NCI-H510A treated with DMSO at 0.1 percent for 48 hours (cell line): Measurements from ENCODE around the gene PSMB3.
A peak's percentile ranks its signal among the peaks of the same experiment; 100 is the strongest.

Experiments used
- DNase-seq: peaks from one replicate; lab custom pipeline; 2025; lab: John Stamatoyannopoulos, UW

PSMB3 gene

DNA sequence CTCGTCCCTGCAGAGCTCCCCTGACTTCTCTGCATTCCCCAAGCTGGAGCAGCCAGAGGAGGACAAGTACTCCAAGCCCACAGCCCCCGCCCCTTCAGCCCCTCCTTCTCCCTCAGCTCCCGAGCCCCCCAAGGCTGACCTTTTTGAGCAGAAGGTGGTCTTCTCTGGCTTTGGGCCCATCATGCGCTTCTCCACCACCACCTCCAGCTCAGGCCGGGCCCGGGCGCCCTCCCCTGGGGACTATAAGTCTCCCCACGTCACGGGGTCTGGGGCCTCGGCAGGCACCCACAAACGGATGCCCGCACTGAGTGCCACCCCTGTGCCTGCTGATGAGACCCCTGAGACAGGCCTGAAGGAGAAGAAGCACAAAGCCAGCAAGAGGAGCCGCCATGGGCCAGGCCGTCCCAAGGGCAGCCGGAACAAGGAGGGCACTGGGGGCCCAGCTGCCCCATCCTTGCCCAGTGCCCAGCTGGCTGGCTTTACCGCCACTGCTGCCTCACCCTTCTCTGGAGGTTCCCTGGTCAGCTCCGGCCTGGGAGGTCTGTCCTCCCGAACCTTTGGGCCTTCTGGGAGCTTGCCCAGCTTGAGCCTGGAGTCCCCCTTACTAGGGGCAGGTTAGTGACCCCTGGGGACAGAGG is 36.1 kb upstream of the PSMB3 start:
- no peak for DNase-seq

DNA sequence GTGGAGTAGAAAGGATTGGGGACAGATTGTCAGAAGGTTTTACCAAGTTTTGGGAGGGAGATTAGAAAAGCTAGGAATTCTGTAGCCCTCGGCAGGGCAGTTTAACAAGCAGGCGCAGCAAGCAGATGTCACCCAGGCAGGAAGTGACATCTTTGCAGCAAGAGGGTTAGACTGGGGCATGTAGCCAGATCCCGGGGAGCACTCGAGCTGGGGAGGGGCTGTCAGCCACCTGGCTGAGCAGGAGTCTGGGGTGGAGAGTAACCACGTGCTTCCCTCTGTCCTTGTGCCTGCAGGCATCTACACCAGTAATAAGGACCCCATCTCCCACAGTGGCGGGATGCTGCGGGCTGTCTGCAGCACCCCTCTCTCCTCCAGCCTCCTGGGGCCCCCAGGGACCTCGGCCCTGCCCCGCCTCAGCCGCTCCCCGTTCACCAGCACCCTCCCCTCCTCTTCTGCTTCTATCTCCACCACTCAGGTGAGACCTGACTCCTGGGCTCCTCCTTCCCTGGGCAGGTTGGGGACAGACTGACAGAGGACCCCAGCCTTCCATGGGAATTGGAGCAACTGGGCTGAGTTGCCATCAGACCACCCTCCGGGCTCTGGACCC is 35.3 kb upstream of the PSMB3 start:
- no peak for DNase-seq

DNA sequence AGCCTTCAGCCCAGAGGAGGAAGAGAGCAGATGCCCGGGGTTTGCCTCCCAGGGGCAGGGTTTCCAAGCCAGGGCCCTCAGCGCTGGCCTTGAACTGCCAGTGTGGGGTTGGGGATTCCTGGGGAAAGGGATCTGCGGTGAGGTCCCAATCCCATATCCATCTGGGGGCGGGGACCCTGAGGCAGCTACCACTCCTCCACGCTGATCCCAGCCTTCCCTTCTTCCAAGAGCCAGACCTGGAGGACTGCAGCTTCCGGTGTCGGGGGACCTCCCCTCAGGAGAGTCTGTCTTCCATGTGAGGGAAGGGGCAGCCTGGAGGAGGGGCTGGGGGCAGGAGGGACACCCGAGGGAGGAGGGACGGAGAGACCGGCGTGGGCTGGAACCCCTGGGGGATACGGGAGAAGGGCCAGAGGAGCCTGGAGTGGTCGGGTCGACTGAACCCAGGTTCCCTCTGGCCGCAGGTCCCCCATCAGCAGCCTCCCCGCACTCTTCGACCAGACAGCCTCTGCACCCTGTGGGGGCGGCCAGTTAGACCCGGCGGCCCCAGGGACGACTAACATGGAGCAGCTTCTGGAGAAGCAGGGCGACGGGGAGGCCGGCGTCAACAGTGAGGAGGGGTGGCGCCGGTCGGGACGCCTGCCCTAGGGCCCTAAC is 33.1 kb upstream of the PSMB3 start:
- no peak for DNase-seq

DNA sequence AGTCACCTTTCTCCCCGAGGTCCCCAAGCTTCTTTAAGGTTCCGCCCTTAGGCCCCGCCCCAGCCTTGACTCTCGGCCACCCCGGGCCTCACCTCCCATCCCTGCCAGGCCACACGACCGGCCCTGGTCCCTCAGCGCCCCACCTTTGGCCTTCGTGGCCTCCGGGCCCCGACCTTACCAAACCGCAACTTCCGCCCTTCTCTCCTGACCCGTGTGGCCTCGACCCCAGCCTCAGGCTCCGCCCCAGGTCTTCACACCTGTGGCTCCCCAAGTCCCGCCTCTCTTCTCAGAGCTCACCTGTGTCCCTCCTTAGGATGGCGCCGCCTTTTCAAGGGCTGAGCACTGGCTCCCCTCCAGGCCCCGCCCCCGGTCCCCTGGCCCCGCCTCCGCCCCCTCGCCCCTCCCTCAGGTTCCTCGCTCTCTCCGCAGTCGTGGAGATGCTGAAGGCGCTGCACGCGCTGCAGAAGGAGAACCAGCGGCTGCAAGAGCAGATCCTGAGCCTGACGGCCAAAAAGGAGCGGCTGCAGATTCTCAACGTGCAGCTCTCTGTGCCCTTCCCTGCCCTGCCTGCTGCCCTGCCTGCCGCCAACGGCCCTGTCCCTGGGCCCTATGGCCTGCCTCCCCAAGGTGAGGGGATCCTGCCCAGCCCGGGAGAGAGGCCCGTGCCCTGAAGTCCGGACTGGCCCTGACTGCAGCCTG is 32.4 kb upstream of the PSMB3 start:
- no peak for DNase-seq

DNA sequence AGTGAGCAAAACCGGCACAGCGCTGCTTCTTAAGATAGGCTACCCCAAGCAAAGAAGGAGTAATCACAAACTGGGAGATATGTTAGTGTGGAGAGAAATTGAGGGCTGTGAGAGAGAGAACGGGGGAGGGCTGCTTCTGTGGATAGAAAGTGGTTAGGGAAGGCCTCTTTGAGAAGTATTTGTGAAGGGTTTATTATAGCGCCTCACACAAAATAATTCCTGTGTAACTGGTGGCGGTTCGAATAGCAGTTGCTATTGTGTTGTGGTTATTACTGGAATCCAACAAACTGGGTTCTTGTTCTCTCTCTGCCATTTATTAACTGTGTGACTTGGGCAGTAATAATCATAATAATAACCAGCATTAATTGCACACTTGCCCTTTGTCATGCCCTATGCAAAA is 31.6 kb upstream of the PSMB3 start:
- no peak for DNase-seq

DNA sequence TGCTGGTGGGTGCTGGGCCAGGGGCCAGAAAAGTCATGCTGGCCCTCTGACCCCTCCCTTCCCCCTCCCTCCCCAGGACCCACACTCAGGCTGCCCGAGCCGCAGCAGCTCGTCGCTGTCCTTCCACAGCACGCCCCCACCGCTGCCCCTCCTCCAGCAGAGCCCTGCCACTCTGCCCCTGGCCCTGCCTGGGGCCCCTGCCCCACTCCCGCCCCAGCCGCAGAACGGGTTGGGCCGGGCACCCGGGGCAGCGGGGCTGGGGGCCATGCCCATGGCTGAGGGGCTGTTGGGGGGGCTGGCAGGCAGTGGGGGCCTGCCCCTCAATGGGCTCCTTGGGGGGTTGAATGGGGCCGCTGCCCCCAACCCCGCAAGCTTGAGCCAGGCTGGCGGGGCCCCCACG is 30.7 kb upstream of the PSMB3 start:
- DNase-seq = no peak

DNA sequence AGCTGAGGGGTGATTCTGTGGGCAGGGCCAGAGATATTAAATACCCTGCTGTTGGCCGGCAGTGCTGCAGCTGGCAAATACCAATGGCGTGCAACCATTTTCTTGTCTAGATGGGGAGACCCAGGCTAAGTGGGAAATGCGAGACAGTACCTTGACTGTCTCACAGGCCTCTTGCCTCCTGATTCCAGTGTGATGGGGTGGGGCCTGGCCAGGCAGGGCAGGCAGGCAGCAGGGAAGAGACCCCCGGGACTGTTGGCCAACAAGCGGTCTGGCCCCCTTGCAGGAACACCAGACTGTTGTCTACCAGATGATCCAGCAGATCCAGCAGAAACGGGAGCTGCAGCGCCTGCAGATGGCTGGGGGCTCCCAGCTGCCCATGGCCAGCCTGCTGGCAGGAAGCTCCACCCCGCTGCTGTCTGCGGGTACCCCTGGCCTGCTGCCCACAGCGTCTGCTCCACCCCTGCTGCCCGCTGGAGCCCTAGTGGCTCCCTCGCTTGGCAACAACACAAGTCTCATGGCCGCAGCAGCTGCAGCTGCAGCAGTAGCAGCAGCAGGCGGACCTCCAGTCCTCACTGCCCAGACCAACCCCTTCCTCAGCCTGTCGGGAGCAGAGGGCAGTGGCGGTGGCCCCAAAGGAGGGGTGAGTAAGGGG is 28.1 kb upstream of the PSMB3 start:
- DNase-seq = peak; percentile 78

DNA sequence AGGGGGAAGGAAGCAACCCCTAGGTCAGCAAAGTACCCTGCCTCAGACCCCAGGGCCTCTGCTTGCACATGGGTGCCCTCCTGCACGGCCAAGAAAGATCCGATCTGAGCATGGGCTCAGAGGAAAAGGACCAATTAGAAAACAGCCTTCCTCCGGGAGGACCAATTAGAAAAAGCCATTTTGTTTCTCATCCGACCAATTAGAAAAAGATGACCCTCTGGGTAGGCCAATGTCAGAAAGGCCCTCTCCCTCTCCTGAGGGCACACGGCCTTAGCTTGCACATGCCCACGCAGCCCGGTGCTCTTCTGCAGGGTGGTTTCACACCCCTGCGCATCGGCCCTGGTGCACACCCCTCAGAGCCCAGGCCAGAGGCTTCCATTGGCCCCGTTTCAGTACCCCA is 27.5 kb upstream of the PSMB3 start:
- peak; percentile 49 for DNase-seq

DNA sequence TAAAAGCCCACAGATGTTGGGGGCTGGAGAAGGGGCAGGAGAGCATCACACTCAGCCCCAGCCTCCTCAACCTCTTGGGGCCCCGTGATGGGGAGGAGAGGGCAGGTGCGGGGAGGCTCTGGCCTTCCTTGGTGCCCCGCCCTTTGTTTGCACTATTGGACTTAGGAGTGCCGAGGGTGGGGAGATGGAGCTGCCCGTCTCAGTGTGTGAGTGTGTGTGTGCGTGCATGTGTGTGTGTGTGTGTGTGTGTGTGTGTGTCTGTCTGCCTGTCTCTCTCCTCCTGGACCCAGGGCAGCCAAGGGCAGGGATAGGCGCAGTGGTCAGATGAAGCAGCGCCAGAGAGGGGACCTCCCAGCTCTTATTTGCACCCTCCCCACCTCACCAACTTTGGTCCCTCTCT is 26.4 kb upstream of the PSMB3 start:
- DNase-seq = peak; percentile 29

DNA sequence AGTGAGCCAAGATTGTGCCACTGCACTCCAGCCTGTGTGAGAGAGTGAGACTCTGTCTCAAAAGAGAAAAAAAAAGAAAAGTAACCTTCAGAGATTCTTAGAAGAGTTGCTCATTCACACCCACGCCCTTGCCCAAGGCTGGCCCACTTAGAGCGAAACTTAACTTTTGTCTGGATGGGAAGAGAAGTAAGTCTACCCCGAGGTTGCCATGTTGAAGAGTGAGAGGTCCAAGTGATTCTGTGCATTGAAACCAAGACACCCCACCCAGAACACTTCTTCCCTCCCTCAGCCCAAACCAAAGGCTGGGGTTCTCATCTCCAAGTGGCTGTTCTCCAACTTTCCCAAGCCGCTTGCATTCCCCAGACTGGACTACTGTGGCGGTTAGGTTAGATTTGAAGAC is 24.8 kb upstream of the PSMB3 start:
- no peak for DNase-seq

DNA sequence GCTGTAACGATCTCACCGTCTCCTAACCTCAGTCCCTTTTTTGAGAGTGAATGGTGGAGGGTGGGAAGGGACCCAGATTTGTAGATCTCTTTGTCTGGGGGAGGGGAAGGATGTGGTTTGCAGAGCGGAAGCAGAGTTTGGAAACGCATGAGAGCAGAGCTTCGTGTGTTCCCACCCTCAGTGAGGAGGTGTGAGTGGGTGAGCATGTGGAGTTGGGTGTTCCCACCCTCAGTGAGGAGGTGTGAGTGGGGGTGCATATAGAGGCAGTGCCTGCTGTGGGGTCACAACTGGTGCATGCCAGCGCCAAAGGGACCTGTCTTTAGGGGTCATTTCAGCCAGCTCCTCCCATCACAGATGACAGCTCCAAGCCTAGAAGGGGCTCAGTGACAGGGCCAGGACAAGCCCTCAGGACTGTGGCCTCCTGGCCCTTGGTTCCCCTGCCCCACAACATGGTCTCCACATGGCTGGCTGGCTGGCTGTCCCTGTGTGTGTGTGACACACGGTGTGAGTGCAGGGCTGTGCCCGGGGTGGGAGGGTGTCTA is 24.2 kb upstream of the PSMB3 start:
- DNase-seq = no peak

DNA sequence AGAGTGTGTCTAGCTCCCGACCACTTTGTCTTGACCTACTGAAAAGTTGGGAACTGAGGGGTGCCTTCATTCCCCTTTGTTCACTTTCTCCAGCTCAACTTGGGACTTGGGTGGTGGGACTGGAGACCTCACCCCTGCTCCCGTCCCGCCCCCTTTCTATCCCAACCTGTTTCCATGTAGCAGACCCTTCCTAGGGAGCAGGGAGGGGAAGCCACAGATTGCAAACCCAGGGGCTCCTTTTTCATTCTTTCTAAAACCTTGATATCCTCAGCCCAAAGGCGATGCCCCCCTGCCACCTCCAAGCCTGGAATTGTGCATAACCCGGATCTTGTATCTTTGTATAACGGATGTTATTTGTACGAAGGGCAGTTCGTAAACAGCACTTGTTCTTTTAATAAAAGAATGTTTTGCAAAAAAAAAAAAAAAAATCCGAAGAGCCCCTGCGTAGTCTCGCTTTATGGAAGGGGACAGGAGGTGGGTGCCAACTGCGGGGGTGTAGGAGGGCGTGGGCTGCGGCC is 23.1 kb upstream of the PSMB3 start:
- no peak for DNase-seq

DNA sequence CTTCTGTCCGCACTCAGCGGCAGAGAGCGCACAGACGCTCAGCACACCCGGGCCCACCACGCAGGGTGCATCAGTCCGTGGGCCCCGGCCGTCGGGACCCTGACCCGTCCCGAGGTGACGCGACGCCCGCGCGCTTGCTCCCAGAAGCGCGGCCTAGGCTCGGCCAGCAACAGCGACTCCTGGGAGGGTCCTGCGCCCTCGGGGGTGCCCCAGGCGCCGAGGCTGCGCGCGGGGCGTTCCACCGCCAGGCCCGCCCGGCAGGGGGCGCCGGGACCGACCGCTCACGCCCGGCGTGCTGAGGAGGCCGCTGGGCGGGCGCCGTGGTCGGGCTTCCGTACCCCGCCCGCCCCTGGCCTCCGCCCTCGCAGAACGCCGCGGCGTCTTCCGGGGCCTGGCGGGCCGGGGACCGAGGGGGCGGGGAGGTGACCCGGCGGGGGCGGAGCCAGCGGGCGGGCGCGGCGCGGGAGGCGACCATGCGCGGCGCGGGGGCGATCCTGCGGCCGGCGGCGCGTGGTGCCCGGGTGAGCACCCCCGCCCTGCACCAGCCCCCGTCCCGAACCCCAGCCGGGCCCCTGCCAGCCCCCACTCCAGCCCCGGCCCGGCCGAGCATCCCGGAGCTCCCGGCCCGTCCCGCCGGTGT is 22.5 kb upstream of the PSMB3 start, which contains the start of gene CISD3:
Gene CISD3 (plus strand): TSS at position 456 of the 640 bp plus-strand sequence. CDS start 18 bp downstream, at position 474.
- DNase-seq = peak; percentile 85

DNA sequence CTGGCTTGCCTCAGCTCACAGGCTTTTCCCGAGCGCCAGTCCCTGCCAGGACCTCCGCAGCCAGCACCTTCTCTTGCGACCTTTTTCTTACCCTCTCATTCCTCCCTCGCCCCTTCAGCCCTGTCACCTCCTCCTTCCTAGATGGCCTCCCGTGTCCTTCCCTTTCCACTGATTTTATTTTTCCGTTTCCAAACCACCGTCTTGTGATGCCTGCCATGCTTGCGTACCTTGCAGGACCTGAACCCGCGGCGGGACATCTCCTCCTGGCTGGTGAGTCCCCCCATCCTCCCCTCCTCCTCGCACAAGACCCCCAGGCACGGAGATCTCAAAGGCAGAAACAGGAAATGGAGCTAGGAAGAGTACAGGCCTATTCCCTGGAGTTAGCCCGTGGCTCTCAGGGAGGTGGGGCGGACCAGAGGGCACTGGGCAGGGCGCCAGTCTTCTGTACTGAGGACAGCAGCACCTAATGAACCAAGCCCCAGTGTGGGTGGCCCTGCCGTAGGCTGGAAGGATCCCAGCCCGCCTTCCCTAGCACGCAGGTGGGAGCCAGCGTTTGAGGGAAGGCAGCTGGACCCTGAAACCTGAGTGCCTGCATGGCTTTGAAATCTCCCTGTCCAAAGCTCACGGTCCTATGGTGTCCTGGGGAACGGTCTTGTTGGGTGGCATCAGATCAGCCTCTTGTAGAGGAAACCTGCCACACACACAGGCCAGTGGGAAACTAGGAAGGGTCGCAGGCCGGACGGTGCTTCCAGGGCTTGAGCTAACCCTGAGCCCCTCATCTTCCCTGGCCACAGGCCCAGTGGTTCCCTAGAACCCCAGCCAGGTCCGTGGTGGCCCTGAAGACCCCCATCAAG is 21.8 kb upstream of the PSMB3 start:
- peak; percentile 54 for DNase-seq

DNA sequence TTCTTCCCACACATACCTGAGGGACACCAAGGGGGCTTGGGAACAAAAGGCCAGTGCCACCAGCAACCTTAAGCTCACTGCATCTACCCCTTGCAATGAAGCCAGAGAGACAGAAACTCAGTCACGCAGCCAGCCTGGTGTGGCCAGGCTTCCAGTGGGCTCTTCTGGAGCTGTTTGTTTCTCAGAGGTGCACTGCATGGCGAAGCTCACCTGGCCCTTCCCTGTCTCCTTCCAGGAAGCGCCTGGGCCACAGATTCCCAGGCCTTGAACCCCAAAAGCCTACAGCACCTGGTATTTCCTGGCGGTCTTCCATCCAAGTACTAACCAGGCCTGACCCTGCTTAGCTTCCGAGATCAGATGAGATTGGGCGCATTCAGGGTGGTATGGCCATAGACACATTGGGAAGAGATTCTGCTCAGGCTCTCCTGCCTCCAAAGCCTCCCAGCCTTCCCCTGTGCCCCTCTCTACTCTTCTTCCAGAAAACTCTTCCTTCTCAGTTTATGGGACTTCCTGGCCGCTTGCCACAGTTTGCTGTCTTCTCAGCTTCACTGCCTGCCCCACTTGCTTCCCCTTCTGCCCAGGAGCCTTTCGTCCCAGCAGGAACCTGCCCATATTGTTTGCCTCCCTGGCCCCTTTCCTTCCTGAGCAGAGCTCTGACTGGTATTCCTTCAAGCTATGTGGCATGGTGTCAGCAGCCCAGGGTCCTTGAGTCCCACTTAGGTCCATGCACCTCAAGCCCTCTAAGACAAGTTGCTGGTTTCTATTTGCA is 20.8 kb upstream of the PSMB3 start:
- DNase-seq = no peak

DNA sequence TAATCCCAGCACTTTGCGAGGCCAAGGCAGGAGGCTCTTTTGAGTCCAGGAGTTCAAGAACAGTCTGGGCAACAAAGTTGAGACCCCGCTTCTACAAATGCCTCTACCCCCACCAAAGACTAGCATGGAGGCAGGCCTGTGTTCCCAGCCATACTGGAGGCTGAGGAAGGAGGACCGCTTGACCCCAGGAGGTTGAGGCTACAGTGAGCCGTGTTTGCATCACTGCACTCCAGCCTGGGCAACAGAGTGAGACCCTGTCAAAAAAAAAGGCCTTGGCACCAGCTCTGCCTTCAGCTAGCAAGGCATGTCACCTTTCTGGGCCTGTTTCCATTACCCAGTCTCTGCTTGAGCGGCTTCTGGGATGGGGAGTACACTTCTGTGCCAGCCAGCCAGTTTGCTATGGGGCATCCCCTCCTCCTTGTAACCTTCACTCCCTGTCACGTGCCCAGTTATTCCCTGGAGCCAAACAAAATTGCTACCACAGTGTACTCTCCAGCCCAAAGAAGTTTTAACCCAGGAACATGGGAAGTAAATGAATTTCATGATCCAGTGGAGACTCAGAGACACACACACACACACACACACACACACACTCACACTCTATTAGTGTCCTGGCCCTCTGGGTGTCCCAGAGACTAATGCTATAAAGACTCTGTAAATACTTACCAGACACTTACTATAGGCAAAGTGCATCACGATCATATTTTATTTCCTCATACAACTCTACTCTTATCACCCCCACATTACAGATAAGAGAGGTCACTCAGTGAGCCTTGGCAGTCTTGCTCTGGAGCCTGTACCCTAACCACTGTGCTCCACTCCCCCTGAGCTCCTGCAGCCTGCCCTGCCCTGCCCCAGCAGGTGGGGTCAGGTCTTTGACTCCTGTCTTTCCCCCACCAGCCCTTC is 19.9 kb upstream of the PSMB3 start:
- no peak for DNase-seq

DNA sequence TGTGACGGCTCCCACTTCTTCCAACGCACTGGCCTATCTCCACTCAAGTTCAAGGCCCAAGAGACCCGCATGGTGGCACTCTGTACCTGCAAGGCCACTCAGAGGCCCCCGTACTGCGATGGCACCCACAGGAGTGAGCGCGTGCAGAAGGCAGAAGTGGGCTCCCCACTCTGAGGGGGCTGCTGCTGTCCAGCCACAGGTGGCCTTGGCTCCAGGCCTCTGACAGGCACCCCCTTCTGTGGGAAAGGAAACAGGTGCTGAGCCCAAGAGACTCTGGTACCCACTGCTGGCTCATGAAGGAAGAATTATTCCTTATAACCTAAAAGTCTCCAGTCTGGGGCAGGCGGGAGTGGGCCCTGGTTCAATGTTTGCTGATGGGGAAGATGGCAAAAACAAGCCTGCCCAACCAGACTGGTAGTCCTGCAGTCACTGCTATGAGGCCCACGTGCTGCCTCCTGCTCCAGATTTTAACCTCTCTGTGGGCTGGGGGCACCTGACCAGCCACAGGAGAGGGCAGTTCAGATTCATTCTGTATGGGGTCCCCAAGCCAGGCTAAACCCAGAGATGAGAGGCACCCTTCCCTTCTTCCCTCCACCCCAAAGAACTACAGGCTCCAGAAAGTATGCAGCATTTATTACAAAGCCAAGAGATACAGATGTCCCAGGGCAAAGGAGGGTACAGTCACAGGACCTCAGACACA is 19.1 kb upstream of the PSMB3 start:
- DNase-seq = no peak
